Measurements from ENCODE around the gene INO80E. TPM values are rescaled to one million over a fixed set of nuclear protein-coding genes. Genes with fewer than 3 reads are reported as not detected.

The INO80E gene
- total RNA-seq, 1 experiment from 2014 or later, result 94.1 TPM

DNA sequence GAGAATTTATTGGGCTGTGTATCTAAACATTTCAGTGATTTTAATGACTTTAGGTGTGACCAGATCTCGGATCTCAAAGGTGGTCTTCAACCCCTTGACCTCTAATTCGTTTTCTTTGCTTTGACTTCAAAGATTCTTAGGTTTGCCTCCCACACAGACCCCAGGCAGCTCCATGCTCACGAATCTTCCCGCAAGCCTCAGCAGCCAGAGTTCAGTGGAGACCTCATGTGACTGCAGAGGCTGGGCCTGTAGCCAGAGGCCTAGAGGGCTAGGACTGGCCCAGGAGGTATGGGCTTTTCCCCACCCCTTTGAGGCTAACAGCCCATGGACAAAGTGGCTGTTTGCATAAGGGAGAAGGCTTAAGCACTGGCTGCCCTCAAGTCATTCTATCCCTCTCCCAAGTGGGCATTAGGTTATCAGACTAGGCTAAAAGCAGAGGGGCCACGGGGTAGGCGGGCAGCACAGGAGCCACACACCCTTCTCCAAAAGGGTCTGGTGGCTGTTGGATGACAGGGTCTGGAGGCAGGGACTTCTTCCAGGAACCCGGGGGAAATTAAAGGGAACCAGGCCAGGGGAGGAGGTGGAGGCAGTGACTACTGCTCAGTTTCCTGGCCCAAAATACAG lies 3.6 kb upstream of the INO80E start:
- Histone ChIP-seq H3K4me1 (ENCODE audit: insufficient read depth, low read length) (no peaks in the 10 kb centered on the region), H2AK5ac (ENCODE audit: insufficient read length, low read length) (no peak overlapping the region), H2BK12ac (ENCODE audit: insufficient read length, low read depth, low read length) (no peak overlapping the region), H4K20me1 (ENCODE audit: control insufficient read depth, insufficient read depth, insufficient read length) (no peaks in the 10 kb centered on the region), H4K5ac (ENCODE audit: insufficient read length, low read depth, low read length) (no peak overlapping the region), H2BK15ac (ENCODE audit: low read depth, low read length) (no peak overlapping the region), H3K27me3 (ENCODE audit: insufficient read depth, low read length) (no peaks in the 10 kb centered on the region), H2AFZ (ENCODE audit: low read length) (no peak overlapping the region), H3K9ac (ENCODE audit: extremely low read depth, insufficient read length, low read length) (no peak overlapping the region), H3K23ac (ENCODE audit: insufficient read length, low read depth, low read length) (no peak overlapping the region), H3K18ac (ENCODE audit: insufficient read length, low read depth, low read length) (no peak overlapping the region), H2BK120ac (ENCODE audit: low read depth, low read length, poor library complexity, severe bottlenecking) (no peak overlapping the region), H3K56ac (ENCODE audit: insufficient read length, low read depth, low read length) (no peak overlapping the region), H3K79me2 (ENCODE audit: insufficient read depth, low read length) (no peaks in the 10 kb centered on the region; the same call in 1 of the 2 replicates), H4K8ac (replicated peaks; ENCODE audit: insufficient read length, low read depth, low read length) (no peak overlapping the region), H3K79me1 (ENCODE audit: insufficient read depth, low read depth, low read length, poor library complexity, severe bottlenecking) (no peaks in the 10 kb centered on the region), H3K9me3 (ENCODE audit: control insufficient read depth, low read depth, low read length) (no peaks in the 10 kb centered on the region), H3K4ac (ENCODE audit: low read depth, low read length) (no peak overlapping the region), H3K27ac (ENCODE audit: insufficient read length, low read depth, low read length) (no peak overlapping the region), H2BK20ac (ENCODE audit: low read depth, low read length, poor library complexity, severe bottlenecking) (no peak overlapping the region), H2BK5ac (ENCODE audit: insufficient read length, low read length) (no peak overlapping the region), H3K4me2 (ENCODE audit: insufficient read depth, insufficient read length, low read length) (no peak overlapping the region), H4K91ac (ENCODE audit: insufficient read length, low read depth, low read length) (no peak overlapping the region), H3K14ac (ENCODE audit: insufficient read depth, low read length) (no peak overlapping the region), H3T11ph (ENCODE audit: low read length) (no peak overlapping the region), H3K23me2 (ENCODE audit: insufficient read length, low read depth, low read length, poor library complexity, severe bottlenecking) (peaks cover 9% of the 10 kb centered on the region)
- no CpG with 5 or more reads among the region's 7 CpGs for WGBS (ENCODE audit: extremely low coverage, insufficient read length, low lambda C conversion rate)
- Mint-ChIP-seq H3K27me3 (ENCODE audit: low read depth) (no peaks in the 10 kb centered on the region; the same call in 1 of the 2 replicates), H3K36me3 (ENCODE audit: insufficient read depth in 1 of 3, low read depth in 3 of 3) (peaks cover 10 to 59% (median 40%) of the 10 kb centered on the region in 3 experiments), H3K9me3 (no peaks in the 10 kb centered on the region), H3K27ac (peak overlapping the region in 2 of 3 experiments; percentile 8 to 36; a peak in 2 of 7 replicates), H3K4me3 (no peak overlapping the region; a peak in 1 of 5 replicates), H3K4me1 (peaks cover 15 to 18% of the 10 kb centered on the region in 2 experiments)
- no peak for DNase-seq
- TF ChIP-seq, protein P1, sequence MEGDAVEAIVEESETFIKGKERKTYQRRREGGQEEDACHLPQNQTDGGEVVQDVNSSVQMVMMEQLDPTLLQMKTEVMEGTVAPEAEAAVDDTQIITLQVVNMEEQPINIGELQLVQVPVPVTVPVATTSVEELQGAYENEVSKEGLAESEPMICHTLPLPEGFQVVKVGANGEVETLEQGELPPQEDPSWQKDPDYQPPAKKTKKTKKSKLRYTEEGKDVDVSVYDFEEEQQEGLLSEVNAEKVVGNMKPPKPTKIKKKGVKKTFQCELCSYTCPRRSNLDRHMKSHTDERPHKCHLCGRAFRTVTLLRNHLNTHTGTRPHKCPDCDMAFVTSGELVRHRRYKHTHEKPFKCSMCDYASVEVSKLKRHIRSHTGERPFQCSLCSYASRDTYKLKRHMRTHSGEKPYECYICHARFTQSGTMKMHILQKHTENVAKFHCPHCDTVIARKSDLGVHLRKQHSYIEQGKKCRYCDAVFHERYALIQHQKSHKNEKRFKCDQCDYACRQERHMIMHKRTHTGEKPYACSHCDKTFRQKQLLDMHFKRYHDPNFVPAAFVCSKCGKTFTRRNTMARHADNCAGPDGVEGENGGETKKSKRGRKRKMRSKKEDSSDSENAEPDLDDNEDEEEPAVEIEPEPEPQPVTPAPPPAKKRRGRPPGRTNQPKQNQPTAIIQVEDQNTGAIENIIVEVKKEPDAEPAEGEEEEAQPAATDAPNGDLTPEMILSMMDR (conservative IDR thresholded peaks at IDR 0.05), result no peak
